Upper lobe of left lung (tissue), 6 donors: Measurements from ENCODE around the gene HPS6. TPM values are rescaled to one million over a fixed set of nuclear protein-coding genes. Genes with fewer than 3 reads are reported as not detected.

Experiments used
- ATAC-seq, 2 donors: fragments of 200-7000 bp; cut with Tn5 transposase; one replicate each; pipeline ENCODE4 v1.9.1; 2022; ENCODE audit warnings: mild to moderate bottlenecking in 2 of 2, moderate library complexity in 2 of 2; ENCODE audit not compliant: low FRiP score in 2 of 2
- DNase-seq, 2 donors: peaks; one replicate each; pipeline ENCODE4 v3.0.0-alpha.2; 2019 to 2020
- H3K27ac ChIP-seq, 4 donors: fragments of 200-600 bp; sonication (generic); one replicate each; pipeline ENCODE4 v1.5.1; 2016 to 2019
- H3K27me3 ChIP-seq, 4 donors: fragments of 200-600 bp; sonication (generic); one replicate each; pipeline ENCODE4 v1.5.1; 2017 to 2019
- H3K36me3 ChIP-seq, 4 donors: fragments of 200-600 bp; sonication (generic); one replicate each; pipeline ENCODE4 v1.5.1; 2016 to 2019
- H3K4me1 ChIP-seq, 4 donors: fragments of 200-600 bp; sonication (generic); one replicate each; pipeline ENCODE4 v1.5.1; 2018 to 2019
- H3K4me3 ChIP-seq, 4 donors: fragments of 200-600 bp; sonication (generic); one replicate each; pipeline ENCODE4 v1.5.1; 2017 to 2019; ENCODE audit warnings: mild to moderate bottlenecking in 2 of 4, moderate library complexity in 1 of 4
- H3K9me3 ChIP-seq, 4 donors: fragments of 200-600 bp; sonication (generic); one replicate each; pipeline ENCODE4 v1.5.1; 2018 to 2019
- EP300 ChIP-seq, 4 donors: sonication (generic); formaldehyde crosslinking; IDR thresholded peaks; one replicate each; pipeline ENCODE4 v1.5.1; 2017; ENCODE audit warnings: antibody characterized with exemption in 4 of 4, control low read depth in 2 of 4
- POLR2A ChIP-seq, 4 donors: fragments of 450-650 bp; IDR thresholded peaks; one replicate each; pipeline ENCODE4 v1.5.1; 2016 to 2017; ENCODE audit warnings: antibody characterized with exemption in 4 of 4, mild to moderate bottlenecking in 2 of 4
- POLR2AphosphoS5 ChIP-seq, 2 donors: sonication (generic); formaldehyde crosslinking; IDR thresholded peaks; one replicate each; pipeline ENCODE4 v1.5.1; 2017; ENCODE audit warnings: antibody characterized with exemption in 2 of 2
- WGBS, 2 donors: methylation state at CpG; one replicate each; pipeline ENCODE4 v1.1.5; 2017 to 2018; 5-methylcytosine and 5-hydroxymethylcytosine counted together
- total RNA-seq, 6 donors: library from RNA; depleted of rRNA in 4 of 6; stranded (reverse); fragments of >200 nt in 4 of 6; gene quantifications; one replicate each; pipeline versions ENCODE4 v1.1.0 to v1.2.1, GENCODE V29; 2016 to 2021
- TF ChIP-seq, protein P1 (sequence below), 6 experiments: fragments of 450-650 bp in 4 of 6; fragments of 200-600 bp in 2 of 6; sonication (generic) in 2 of 6; IDR thresholded peaks; one replicate each; pipeline ENCODE4 v1.5.1; 2016 to 2019; ENCODE audit warnings: antibody characterized with exemption in 6 of 6
- donor health status: DM: no; HTN: no; CAD: no; lungs with moderate emphysema.
- donor health status: DM: no; HTN: yes; CAD: no; lungs with severe emphysema.

HPS6 gene
- total RNA-seq, 6 donors from 2014 or later, result 20.2 to 39.2 (median 30.1) TPM

DNA sequence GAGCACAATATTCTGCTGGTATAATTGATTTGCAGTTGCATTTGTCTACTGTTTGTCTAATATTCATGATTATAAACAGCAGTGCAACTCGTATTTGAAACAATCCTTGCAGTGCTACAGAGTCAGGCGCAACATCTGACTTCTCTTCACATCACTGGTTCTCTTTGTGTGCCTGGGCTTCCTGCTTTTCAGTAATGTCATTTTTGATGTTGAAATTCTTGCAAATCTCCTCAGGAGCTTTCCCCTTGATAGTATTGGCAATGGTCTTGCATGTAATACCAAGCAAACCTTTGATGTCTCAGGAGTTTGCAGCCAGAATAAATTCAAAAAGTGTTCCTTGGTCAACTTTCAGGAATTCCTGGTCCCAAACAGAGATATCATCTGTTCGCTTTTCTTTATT is 20.2 kb downstream of the HPS6 start:
- TF ChIP-seq, protein P1, sequence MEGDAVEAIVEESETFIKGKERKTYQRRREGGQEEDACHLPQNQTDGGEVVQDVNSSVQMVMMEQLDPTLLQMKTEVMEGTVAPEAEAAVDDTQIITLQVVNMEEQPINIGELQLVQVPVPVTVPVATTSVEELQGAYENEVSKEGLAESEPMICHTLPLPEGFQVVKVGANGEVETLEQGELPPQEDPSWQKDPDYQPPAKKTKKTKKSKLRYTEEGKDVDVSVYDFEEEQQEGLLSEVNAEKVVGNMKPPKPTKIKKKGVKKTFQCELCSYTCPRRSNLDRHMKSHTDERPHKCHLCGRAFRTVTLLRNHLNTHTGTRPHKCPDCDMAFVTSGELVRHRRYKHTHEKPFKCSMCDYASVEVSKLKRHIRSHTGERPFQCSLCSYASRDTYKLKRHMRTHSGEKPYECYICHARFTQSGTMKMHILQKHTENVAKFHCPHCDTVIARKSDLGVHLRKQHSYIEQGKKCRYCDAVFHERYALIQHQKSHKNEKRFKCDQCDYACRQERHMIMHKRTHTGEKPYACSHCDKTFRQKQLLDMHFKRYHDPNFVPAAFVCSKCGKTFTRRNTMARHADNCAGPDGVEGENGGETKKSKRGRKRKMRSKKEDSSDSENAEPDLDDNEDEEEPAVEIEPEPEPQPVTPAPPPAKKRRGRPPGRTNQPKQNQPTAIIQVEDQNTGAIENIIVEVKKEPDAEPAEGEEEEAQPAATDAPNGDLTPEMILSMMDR (IDR thresholded peaks at IDR 0.05), result no peak
- TF ChIP-seq EP300 (IDR thresholded peaks at IDR 0.05) (no peak), POLR2AphosphoS5 (IDR thresholded peaks at IDR 0.05) (no peak), POLR2A (IDR thresholded peaks at IDR 0.05) (no peak)
- Histone ChIP-seq H3K4me3 (no peak overlapping the region), H3K4me1 (no peaks in the 10 kb centered on the region), H3K9me3 (no peaks in the 10 kb centered on the region), H3K36me3 (no peaks in the 10 kb centered on the region), H3K27me3 (no peaks in the 10 kb centered on the region), H3K27ac (no peak overlapping the region)
- ATAC-seq (no peak), DNase-seq (no peak)
- 77 to 85% methylated on average over 3 of the region's 3 CpGs for WGBS, 2 donors

DNA sequence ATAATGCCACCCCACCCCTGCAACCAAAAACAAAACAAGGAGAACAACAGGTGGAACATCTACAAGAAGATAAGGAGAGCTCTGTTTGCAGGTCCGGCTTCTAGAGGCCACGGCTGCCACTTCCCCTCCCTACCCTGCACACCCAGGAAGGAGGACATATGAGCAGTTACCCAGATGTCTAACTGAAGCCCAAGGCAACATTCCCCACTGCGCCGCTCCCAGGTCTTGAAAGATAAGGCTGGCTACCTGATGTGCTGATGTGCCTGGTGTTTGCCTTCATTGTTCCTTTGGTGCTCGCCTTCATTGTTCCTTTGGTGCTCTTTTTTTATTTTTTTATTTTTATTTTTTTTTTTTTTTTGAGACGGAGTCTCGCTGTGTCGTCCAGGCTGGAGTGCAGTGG is 21.0 kb downstream of the HPS6 start:
- H3K36me3 ChIP-seq, result no peaks in the 10 kb centered on the region
- TF ChIP-seq EP300 (IDR thresholded peaks at IDR 0.05), result no peak
- TF ChIP-seq POLR2A (IDR thresholded peaks at IDR 0.05), result no peak
- TF ChIP-seq, protein P1 (IDR thresholded peaks at IDR 0.05), result no peak
- TF ChIP-seq POLR2AphosphoS5 (IDR thresholded peaks at IDR 0.05), result no peak
- H3K4me3 ChIP-seq, result no peak overlapping the region
- WGBS, 2 donors, result 89 to 90% methylated on average over 8 of the region's 8 CpGs
- no peaks in the 10 kb centered on the region for H3K27me3 ChIP-seq
- no peak overlapping the region for H3K27ac ChIP-seq
- H3K9me3 ChIP-seq, result no peaks in the 10 kb centered on the region
- no peak for DNase-seq
- ATAC-seq, result no peak
- H3K4me1 ChIP-seq, result no peaks in the 10 kb centered on the region

- Histone ChIP-seq H3K9me3 (no peaks in the 10 kb centered on the region), H3K4me3 (no peak overlapping the region), H3K4me1 (no peaks in the 10 kb centered on the region), H3K36me3 (no peaks in the 10 kb centered on the region), H3K27me3 (no peaks in the 10 kb centered on the region), H3K27ac (no peak overlapping the region)
- 69 to 71% methylated on average over 2 of the region's 2 CpGs for WGBS, 2 donors
- ATAC-seq (no peak), DNase-seq (no peak)
- TF ChIP-seq, protein P1 (IDR thresholded peaks at IDR 0.05), result no peak
- TF ChIP-seq POLR2A (IDR thresholded peaks at IDR 0.05) (no peak), EP300 (IDR thresholded peaks at IDR 0.05) (no peak), POLR2AphosphoS5 (IDR thresholded peaks at IDR 0.05) (no peak)
Observed at GRCh38 chr10:102090772-102091171, 25.6 kb downstream of the HPS6 start.

DNA sequence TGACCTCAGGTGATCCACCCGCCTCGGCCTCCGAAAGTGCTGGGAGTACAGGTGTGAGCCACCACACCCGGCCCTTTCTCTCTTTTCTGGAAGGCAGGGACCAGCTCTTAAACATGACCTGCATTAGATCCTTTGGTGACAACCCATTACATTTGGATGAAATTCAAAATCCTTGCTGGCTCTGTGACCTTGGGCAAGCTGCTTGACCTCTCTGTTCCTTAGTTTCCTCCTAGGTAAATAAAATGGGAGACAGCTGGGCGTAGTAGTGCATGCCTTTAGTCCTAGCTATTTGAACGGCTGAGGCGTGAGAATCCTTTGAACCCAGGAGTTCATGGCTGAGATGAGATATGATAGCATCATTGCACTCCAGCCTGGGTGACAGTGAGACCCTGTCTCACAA is 31.3 kb downstream of the HPS6 start:
- H3K27ac ChIP-seq, result no peak overlapping the region
- no peaks in the 10 kb centered on the region for H3K36me3 ChIP-seq
- no peak for DNase-seq
- H3K27me3 ChIP-seq, result no peaks in the 10 kb centered on the region
- TF ChIP-seq EP300 (IDR thresholded peaks at IDR 0.05) (no peak), POLR2A (IDR thresholded peaks at IDR 0.05) (no peak), POLR2AphosphoS5 (IDR thresholded peaks at IDR 0.05) (no peak)
- TF ChIP-seq, protein P1 (IDR thresholded peaks at IDR 0.05), result no peak
- WGBS, 2 donors, result 92 to 96% methylated on average over 7 of the region's 7 CpGs
- no peaks in the 10 kb centered on the region for H3K4me1 ChIP-seq
- no peak for ATAC-seq
- H3K4me3 ChIP-seq, result no peak overlapping the region
- H3K9me3 ChIP-seq, result no peaks in the 10 kb centered on the region

GRCh38 chr10:102101152-102101551 is 36.0 kb downstream of the HPS6 start:
- ATAC-seq (no peak), DNase-seq (no peak)
- Histone ChIP-seq H3K4me1 (no peaks in the 10 kb centered on the region), H3K27ac (no peak overlapping the region), H3K27me3 (no peaks in the 10 kb centered on the region), H3K4me3 (no peak overlapping the region), H3K9me3 (no peaks in the 10 kb centered on the region), H3K36me3 (no peaks in the 10 kb centered on the region)
- 92 to 93% methylated on average over 4 to 5 of the region's 5 CpGs for WGBS, 2 donors
- no peak for TF ChIP-seq POLR2A (IDR thresholded peaks at IDR 0.05)
- no peak for TF ChIP-seq POLR2AphosphoS5 (IDR thresholded peaks at IDR 0.05)
- TF ChIP-seq EP300 (IDR thresholded peaks at IDR 0.05), result no peak
- TF ChIP-seq, protein P1 (IDR thresholded peaks at IDR 0.05), result no peak
